IMR-90 (cell line): ENCODE data around the gene TCOF1. TPM values are rescaled to one million over a fixed set of nuclear protein-coding genes. Genes with fewer than 3 reads are reported as not detected.

Experiments
- ATAC-seq: fragments of 200-7000 bp; cut with Tn5 transposase; 2 replicates; pipeline ENCODE4 v1.9.1; 2020; ENCODE audit warnings: low read depth, mild to moderate bottlenecking, moderate library complexity
- BruUV-seq: library from RNA; stranded (reverse); fragments of 400-500 nt; replicated peaks from 2 replicates; lab custom pipeline; 2021; lab: Mats Ljungman, UMichigan
- CTCF ChIA-PET: fragments of 300-600 bp; formaldehyde crosslinking; extraction: SDS; loops from one replicate; lab custom pipeline; 2021; ENCODE audit warnings: antibody characterized with exemption; lab: Yijun Ruan, JAX
- POLR2A ChIA-PET: fragments of 300-600 bp; sonication (Branson Sonifier 250); formaldehyde crosslinking; loops from one replicate; lab custom pipeline; 2022; ENCODE audit warnings: antibody characterized with exemption; ENCODE audit not compliant: unreplicated experiment; lab: Charles Lee
- DNase-seq: peaks from one replicate; pipeline ENCODE4 v3.0.0; 2013
- H2AFZ ChIP-seq: replicated peaks from 2 replicates; pipeline ENCODE3; 2013; ENCODE audit warnings: low read length, mild to moderate bottlenecking; ENCODE audit not compliant: poor library complexity
- H2AK5ac ChIP-seq: 2 replicates; pipeline ENCODE4 v1.6.1; 2013; ENCODE audit warnings: low read depth, low read length, inconsistent platforms
- H2AK9ac ChIP-seq: replicated peaks from 2 replicates; pipeline ENCODE3; 2013; ENCODE audit warnings: mild to moderate bottlenecking, low read depth, low read length, moderate library complexity; ENCODE audit not compliant: poor library complexity
- H2BK120ac ChIP-seq: 2 replicates; pipeline ENCODE4 v1.6.1; 2013; ENCODE audit warnings: low read depth, low read length, inconsistent platforms
- H2BK15ac ChIP-seq: 3 replicates; pipeline ENCODE4 v1.6.1; 2013; ENCODE audit warnings: low read depth, low read length, inconsistent platforms
- H2BK20ac ChIP-seq: 2 replicates; pipeline ENCODE4 v1.6.1; 2013; ENCODE audit warnings: low read depth, mild to moderate bottlenecking, inconsistent platforms, low read length, moderate library complexity
- H2BK5ac ChIP-seq: 2 replicates; pipeline ENCODE4 v1.6.1; 2013; ENCODE audit warnings: mild to moderate bottlenecking, low read depth, low read length, inconsistent platforms; ENCODE audit not compliant: poor library complexity, severe bottlenecking
- H3K14ac ChIP-seq: replicated peaks from 2 replicates; pipeline ENCODE4 v1.6.1; 2013; ENCODE audit warnings: low read depth, low read length, inconsistent platforms
- H3K18ac ChIP-seq: 2 replicates; pipeline ENCODE4 v1.6.1; 2013; ENCODE audit warnings: low read depth, low read length, control low read depth
- H3K23ac ChIP-seq: 2 replicates; pipeline ENCODE4 v1.6.1; 2013; ENCODE audit warnings: low read depth, low read length, inconsistent platforms
- H3K27ac ChIP-seq: 2 replicates; pipeline ENCODE4 v1.5.1; 2013; ENCODE audit warnings: mild to moderate bottlenecking, control low read depth, low read length; ENCODE audit not compliant: insufficient read depth
- H3K27me3 ChIP-seq: 2 replicates; pipeline ENCODE4 v1.6.1; 2013; ENCODE audit warnings: low read length; ENCODE audit not compliant: control insufficient read depth, insufficient read depth
- H3K36me3 ChIP-seq: 2 replicates; pipeline ENCODE4 v1.6.1; 2013; ENCODE audit warnings: low read length, mixed read lengths; ENCODE audit not compliant: control insufficient read depth, insufficient read depth
- H3K4ac ChIP-seq: 2 replicates; pipeline ENCODE4 v1.6.1; 2013; ENCODE audit warnings: low read depth, low read length, inconsistent platforms
- H3K4me1 ChIP-seq: 2 replicates; pipeline ENCODE4 v1.6.1; 2013; ENCODE audit warnings: low read length, mixed read lengths; ENCODE audit not compliant: control insufficient read depth, insufficient read depth
- H3K4me2 ChIP-seq: 2 replicates; pipeline ENCODE4 v1.6.1; 2013; ENCODE audit warnings: low read depth, mild to moderate bottlenecking, control low read depth, low read length, moderate library complexity
- H3K4me3 ChIP-seq: 2 replicates; pipeline ENCODE4 v1.5.1; 2013; ENCODE audit warnings: low read depth, mild to moderate bottlenecking, control low read depth, low read length, moderate library complexity; ENCODE audit not compliant: insufficient read depth
- H3K56ac ChIP-seq: 2 replicates; pipeline ENCODE4 v1.6.1; 2013; ENCODE audit warnings: low read length, inconsistent platforms; ENCODE audit not compliant: insufficient read depth; ENCODE audit errors: extremely low read depth
- H3K79me1 ChIP-seq, 2 experiments: 2 replicates each; pipeline ENCODE4 v1.6.1; 2013; ENCODE audit warnings: low read length in 2 of 2, inconsistent platforms in 1 of 2, low read depth in 1 of 2
- H3K9ac ChIP-seq: 2 replicates; pipeline ENCODE4 v1.6.1; 2013; ENCODE audit warnings: low read depth, low read length, control low read depth
- H3K9me1 ChIP-seq: 2 replicates; pipeline ENCODE4 v1.6.1; 2013; ENCODE audit warnings: low read length, inconsistent platforms; ENCODE audit not compliant: insufficient read depth
- H3K9me3 ChIP-seq: 2 replicates; pipeline ENCODE4 v1.6.1; 2013; ENCODE audit warnings: low read length; ENCODE audit not compliant: control insufficient read depth, insufficient read depth
- H4K20me1 ChIP-seq: 2 replicates; pipeline ENCODE4 v1.6.1; 2013; ENCODE audit warnings: low read length, inconsistent platforms; ENCODE audit not compliant: insufficient read depth
- H4K5ac ChIP-seq: 2 replicates; pipeline ENCODE4 v1.6.1; 2013; ENCODE audit warnings: mild to moderate bottlenecking, low read depth, low read length, control low read depth
- H4K8ac ChIP-seq, 2 experiments: 2 replicates each; pipeline ENCODE4 v1.6.1; 2013; ENCODE audit warnings: low read depth in 2 of 2, low read length in 2 of 2, control low read depth in 1 of 2, inconsistent platforms in 1 of 2
- H4K91ac ChIP-seq: 2 replicates; pipeline ENCODE4 v1.6.1; 2013; ENCODE audit warnings: low read depth, low read length, inconsistent platforms; ENCODE audit not compliant: insufficient read depth
- CEBPB ChIP-seq: IDR thresholded peaks from 2 replicates; pipeline ENCODE4 v1.6.1; 2012; ENCODE audit warnings: low read depth, low read length, improper control_type of control experiment
- POLR2A ChIP-seq: IDR thresholded peaks from 2 replicates; pipeline ENCODE4 v1.6.1; 2012; ENCODE audit warnings: mild to moderate bottlenecking, low read depth, low read length
- WGBS, 2 experiments: methylation state at CpG; one replicate each; pipeline versions ENCODE4 v1.1.5 to v1.1.7; 2013; ENCODE audit warnings: missing lambda C conversion rate in 2 of 2; ENCODE audit not compliant: insufficient read length in 1 of 2; ENCODE audit errors: extremely low coverage in 2 of 2; 5-methylcytosine and 5-hydroxymethylcytosine counted together
- dilution Hi-C: fragments of 300-500 bp; cut with HindIII; formaldehyde crosslinking; loops from one replicate; pipeline ENCODE4 v1.14.3; 2018; ENCODE audit warnings: low sequenced_read_pairs; ENCODE audit not compliant: unreplicated experiment
- in situ Hi-C: fragments of 300-500 bp; cut with MboI; formaldehyde crosslinking; loops from 3 replicates; pipeline ENCODE4 v1.14.3; 2019; ENCODE audit warnings: low sequenced_read_pairs, inconsistent platforms, mixed read lengths
- intact Hi-C: fragments of 100-400 bp; cut with micrococcal nuclease; formaldehyde crosslinking; loops from 2 replicates; pipeline ENCODE4 v1.10.0; 2022
- polyA plus RNA-seq, 3 experiments: library from polyadenylated mRNA; depleted of rRNA; stranded (reverse); fragments of >200 nt; gene quantifications; 2 replicates each; pipeline ENCODE4 v1.2.3, GENCODE V29; 2012; ENCODE audit warnings: low replicate concordance in 1 of 3
- total RNA-seq: library from RNA; depleted of rRNA; stranded (reverse); fragments of >200 nt; gene quantifications from 2 replicates; pipeline ENCODE4 v1.2.3, GENCODE V29; 2012

Gene TCOF1
- total and polyA plus RNA-seq, 2 of the 4 experiments (the other 2 are of a cell fraction), result 18.2 to 19.7 TPM

- peaks cover 78% of the 10 kb centered on the region for H3K36me3 ChIP-seq
- POLR2A ChIA-PET, result no interaction called here
These were observed 28.7 kb downstream of the TCOF1 start for GRCh38 chr5:150386024-150386855.

More at GRCh38 chr5:150386024-150386855, 28.7 kb downstream of the TCOF1 start:
- CTCF ChIA-PET, result no interaction called here
- H3K9me3 ChIP-seq, result no peaks in the 10 kb centered on the region
- no peak overlapping the region for H3K27ac ChIP-seq
- H4K5ac ChIP-seq, result no peak overlapping the region
- no peak for ATAC-seq
- H2BK20ac ChIP-seq, result no peak overlapping the region
- DNase-seq, result no peak
- no peak for TF ChIP-seq POLR2A
- no peak for TF ChIP-seq CEBPB
- no CpG with 5 or more reads among the region's 15 CpGs for WGBS, 2 experiments
- no peak overlapping the region for H4K8ac ChIP-seq
- H3K4me3 ChIP-seq, result no peak overlapping the region
- H2BK5ac ChIP-seq, result no peak overlapping the region
- H2AK9ac ChIP-seq, result no peak overlapping the region
- no peak overlapping the region for H2BK15ac ChIP-seq
- H2BK120ac ChIP-seq, result no peak overlapping the region
- in situ Hi-C loops (no loop called here), dilution Hi-C loops (no loop called here), intact Hi-C loops (no loop called here)
- no peak overlapping the region for H3K4ac ChIP-seq
- no peak overlapping the region for H3K23ac ChIP-seq
- H3K79me1 ChIP-seq, result peaks cover 0 to 6% of the 10 kb centered on the region in 2 experiments; a peak in 1 of 4 replicates
- peaks cover 2% of the 10 kb centered on the region; the same call in 1 of the 2 replicates for H3K4me1 ChIP-seq
- H2AK5ac ChIP-seq, result no peak overlapping the region
- H3K18ac ChIP-seq, result no peak overlapping the region
- H3K9me1 ChIP-seq, result peaks cover 2% of the 10 kb centered on the region
- H3K14ac ChIP-seq, result no peak overlapping the region
- no peaks in the 10 kb centered on the region for H3K27me3 ChIP-seq
- H3K56ac ChIP-seq, result no peak overlapping the region
- H3K4me2 ChIP-seq, result no peak overlapping the region
- H4K20me1 ChIP-seq, result no peaks in the 10 kb centered on the region
- BruUV-seq, result no TSS peak
- no peak overlapping the region for H4K91ac ChIP-seq
- H3K9ac ChIP-seq, result no peak overlapping the region; the same call in 1 of the 2 replicates
- H2AFZ ChIP-seq, result no peak overlapping the region
